Stimulated activated CD4-positive, alpha-beta T cell treated with anti-CD3 and anti-CD28 coated beads, Interleukin-12 subunit alpha, Interleukin-12 subunit beta, amount 100 ng/mL, for 24 hours (primary cell): ENCODE results near the gene BCS1L.
A peak's percentile ranks its signal among the peaks of the same experiment; 100 is the strongest.
"Not testable (repeated sequence)": the region's sequence is repeated elsewhere in the genome, so short reads cannot be mapped to it uniquely, and the experiment has no call there.

Source experiments
- DNase-seq, 2 experiments: peaks; one replicate each; pipeline ENCODE4 v3.0.0-alpha.2; 2020; ENCODE audit warnings: low read depth in 2 of 2

Gene BCS1L

DNA sequence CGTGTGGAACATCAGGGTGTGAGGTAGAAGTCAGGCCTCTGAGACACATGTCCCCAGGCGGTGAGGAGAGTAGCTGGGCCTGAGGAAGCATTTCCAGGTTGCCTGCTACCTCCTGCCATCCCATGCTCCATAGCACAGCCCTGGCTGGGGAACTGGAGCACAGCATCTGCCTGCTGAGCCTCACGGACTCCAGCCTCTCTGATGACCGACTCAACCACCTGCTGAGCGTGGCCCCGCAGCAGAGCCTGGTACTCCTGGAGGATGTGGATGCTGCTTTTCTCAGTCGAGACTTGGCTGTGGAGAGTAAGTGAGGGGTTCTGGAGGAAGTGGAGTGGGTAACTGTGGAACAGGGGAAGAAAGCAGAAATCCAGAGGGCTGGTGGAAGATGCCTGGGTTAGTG lies 2.9 kb downstream of the BCS1L start:
- no peak for DNase-seq

- DNase-seq, result no peak
Observed at GRCh38 chr2:218662827-218663226, 3.3 kb downstream of the BCS1L start.

- no peak for DNase-seq
Observed at GRCh38 chr2:218663901-218664300, 4.4 kb downstream of the BCS1L start.

- no peak for DNase-seq
Observed at GRCh38 chr2:218664653-218665052, 5.2 kb downstream of the BCS1L start.

GRCh38 chr2:218671097-218671653 lies 11.7 kb downstream of the BCS1L start:
- DNase-seq, result no peak

- DNase-seq, result peak; percentile 72 to 77
Observed at GRCh38 chr2:218671654-218672566, 12.4 kb downstream of the BCS1L start, which contains the start of the genes RNF25 and STK36. Gene RNF25, minus strand, starts transcription at chr2:218672002. Its CDS starts 32 bp downstream, at chr2:218671970. Gene STK36, plus strand, starts transcription at chr2:218672086. Its CDS starts 744 bp downstream, at chr2:218672830.

DNA sequence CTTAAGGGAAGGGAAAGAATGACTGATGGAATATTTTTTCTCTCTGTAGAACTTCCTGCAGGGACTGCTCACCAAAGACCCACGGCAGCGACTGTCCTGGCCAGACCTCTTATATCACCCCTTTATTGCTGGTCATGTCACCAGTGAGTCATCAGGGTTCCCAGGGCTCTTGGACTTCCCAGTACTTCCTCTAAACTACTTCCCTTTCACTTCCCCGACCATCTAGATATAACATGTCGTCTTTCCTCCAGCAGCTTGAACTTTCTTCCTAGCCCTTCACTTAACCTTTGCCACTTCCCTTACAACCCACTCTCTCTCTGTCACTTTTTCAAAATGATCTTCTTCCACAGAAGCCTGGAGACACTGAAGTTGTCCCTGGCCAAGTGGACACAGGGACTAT lies 19.6 kb downstream of the BCS1L start:
- DNase-seq, result no peak

GRCh38 chr2:218680061-218680460 lies 20.6 kb downstream of the BCS1L start:
- DNase-seq, result no peak

GRCh38 chr2:218687400-218688060 lies 28.0 kb downstream of the BCS1L start:
- not testable (repeated sequence) for DNase-seq

- DNase-seq, result no peak
Observed at GRCh38 chr2:218691234-218691633, 31.8 kb downstream of the BCS1L start.

GRCh38 chr2:218694405-218695145 lies 35.1 kb downstream of the BCS1L start:
- DNase-seq, result no peak

- no peak for DNase-seq
Observed at GRCh38 chr2:218698885-218699284, 39.4 kb downstream of the BCS1L start.

- DNase-seq, result no peak
Observed at GRCh38 chr2:218701806-218702205, 42.3 kb downstream of the BCS1L start.

DNA sequence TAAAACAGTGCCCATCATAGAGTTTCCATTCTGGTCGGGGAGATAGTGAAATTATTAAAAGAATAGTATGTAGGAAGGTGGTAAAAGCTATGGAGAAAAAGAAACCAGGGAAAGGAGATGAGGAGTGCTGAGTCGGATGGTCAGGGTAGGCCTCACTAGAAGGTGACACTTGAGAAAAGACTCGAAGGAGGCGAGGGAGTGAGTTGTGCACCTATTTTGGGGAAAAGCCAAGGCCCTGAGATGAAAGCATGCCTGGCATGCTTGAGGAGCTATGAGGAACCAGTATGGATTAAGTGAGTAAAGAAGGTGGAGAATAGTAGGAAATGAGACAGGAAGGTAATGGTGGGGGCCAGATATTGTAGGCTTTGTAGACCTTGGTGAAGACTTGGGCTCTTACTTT lies 43.9 kb downstream of the BCS1L start:
- DNase-seq, result no peak

DNA sequence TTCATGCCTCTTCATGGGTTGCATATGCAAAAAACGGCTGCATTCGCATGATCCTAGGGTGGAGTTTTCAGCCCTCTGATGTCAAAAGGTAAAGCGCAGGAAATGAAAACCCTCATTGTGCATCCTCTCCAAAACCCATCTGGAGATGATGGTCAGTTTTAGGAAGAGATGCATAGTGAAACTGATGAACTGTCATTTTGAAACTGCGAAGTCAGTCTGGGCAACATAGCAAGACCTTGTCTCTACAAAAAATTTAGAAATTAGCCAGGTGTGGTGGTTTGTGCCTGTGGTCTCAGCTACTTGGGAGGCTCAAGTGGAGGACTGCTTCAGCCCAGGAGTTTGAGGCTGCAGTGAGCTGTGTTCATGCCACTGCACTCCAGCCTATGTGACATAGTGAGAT lies 48.6 kb downstream of the BCS1L start:
- no peak for DNase-seq

DNA sequence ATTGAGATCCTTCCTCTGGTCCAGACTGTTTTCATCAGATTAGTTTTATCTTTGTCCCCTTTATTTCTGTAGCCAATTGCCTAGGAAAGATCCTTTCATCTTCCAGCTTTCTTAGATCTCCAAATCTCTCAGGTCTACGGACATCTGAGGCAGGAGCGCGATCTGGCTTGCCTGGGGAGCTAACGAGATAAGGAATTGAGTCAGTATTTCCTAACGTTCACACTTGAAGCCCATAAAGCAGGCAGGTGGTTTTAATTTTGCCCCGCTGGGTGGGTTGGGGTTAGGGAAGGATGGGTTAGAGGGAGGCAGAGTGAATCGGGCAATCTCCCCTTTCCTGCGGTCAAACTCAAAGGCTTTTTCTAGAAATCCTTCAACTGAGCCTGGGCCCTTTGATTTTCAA lies 50.4 kb downstream of the BCS1L start:
- DNase-seq, result no peak

- no peak for DNase-seq
Observed at GRCh38 chr2:218710334-218710686, 50.8 kb downstream of the BCS1L start.

DNA sequence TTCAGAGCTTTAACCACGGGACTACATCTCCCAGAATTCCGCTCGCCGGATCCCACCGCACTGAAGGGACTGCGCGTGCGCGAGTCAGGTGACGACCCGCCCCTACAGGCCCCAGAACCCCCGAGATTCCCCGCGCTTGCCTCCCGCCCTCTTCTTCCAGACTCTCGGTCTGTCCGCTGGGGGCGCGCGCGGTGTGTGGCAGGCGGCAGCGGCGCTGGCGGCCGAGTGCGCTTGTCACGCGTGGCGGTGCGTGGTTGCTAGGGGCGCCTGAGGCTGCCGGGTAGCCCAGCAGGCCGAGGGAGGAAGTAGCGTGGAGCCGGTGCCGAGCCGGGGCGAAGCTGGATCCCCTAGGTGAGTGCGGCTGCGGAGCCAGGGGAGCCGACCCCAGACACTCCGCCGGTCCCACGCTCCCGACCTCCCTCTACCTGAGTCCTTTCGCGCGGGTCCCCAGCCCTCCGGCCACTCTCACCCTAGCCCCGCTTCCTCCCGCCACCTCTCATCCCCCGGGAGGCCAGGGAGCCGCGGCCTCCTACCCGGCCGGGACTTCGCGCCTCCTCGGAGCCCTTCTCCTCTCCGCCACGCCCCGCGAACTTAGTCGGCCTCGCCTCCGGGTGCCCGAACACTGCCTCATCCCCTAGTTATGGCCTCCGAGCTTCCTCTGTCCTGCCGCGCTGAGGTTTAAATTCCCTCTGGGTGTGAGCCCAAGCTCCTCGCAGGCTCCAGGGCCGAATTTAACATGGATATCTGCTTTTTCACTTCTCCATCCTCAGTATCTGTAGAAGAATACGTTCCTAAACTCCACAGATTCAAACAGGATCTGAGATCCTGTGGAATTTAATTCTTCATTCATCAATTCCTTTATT lies 51.4 kb downstream of the BCS1L start, which contains the start of gene TTLL4:
TTLL4 (plus strand) TSS at position 149 of the 863 bp plus-strand sequence. CDS start 26,842 bp downstream, outside the sequence.
- DNase-seq, result peak; percentile 95 to 97

DNA sequence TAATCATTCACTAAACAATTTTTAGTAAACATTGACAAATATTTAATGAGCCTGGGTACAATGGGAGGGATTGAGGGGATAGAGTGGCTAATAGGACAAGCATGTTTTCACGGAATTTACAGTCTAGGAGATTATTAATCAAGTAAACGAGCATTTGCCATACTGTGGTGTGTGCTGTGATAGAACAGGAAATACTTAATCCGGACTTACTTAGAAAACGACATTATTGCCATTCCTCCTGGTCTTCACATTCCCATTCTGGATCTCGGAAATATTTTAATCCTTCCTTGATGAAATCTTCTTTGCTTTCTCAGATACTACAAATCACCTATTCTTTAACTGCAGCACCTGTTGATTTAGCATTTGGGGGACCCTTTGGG lies 52.1 kb downstream of the BCS1L start:
- no peak for DNase-seq
